Lower lobe of right lung (tissue), 2 donors: ENCODE measurements around the gene GNG2. TPM values are rescaled to one million over a fixed set of nuclear protein-coding genes. Genes with fewer than 3 reads are reported as not detected.
A peak's percentile ranks its signal among the peaks of the same experiment; 100 is the strongest.
"Not testable (repeated sequence)": the region's sequence is repeated elsewhere in the genome, so short reads cannot be mapped to it uniquely, and the experiment has no call there.

Experiments used
- ATAC-seq, 2 donors: fragments of 200-7000 bp; cut with Tn5 transposase; one replicate each; pipeline ENCODE4 v1.9.1; 2020 to 2022; ENCODE audit warnings: mild to moderate bottlenecking in 2 of 2, moderate library complexity in 2 of 2
- DNase-seq: peaks from one replicate; pipeline ENCODE4 v3.0.0-alpha.2; 2020
- H3K27ac ChIP-seq: fragments of 200-600 bp; one replicate; pipeline ENCODE4 v1.8.0; 2022
- H3K27me3 ChIP-seq: fragments of 200-600 bp; one replicate; pipeline ENCODE4 v1.8.0; 2022; ENCODE audit warnings: low read depth
- H3K36me3 ChIP-seq: fragments of 200-600 bp; one replicate; pipeline ENCODE4 v1.8.0; 2022; ENCODE audit warnings: mild to moderate bottlenecking
- H3K4me1 ChIP-seq: fragments of 200-600 bp; one replicate; pipeline ENCODE4 v1.8.0; 2022
- H3K4me3 ChIP-seq: fragments of 200-600 bp; one replicate; pipeline ENCODE4 v1.8.0; 2022; ENCODE audit warnings: mild to moderate bottlenecking
- H3K9me3 ChIP-seq: fragments of 200-600 bp; one replicate; pipeline ENCODE4 v1.8.0; 2022
- intact Hi-C: fragments of 100-400 bp; cut with DNase I; formaldehyde crosslinking; loops from one replicate; pipeline ENCODE4 v1.11.0; 2022
- total RNA-seq: library from RNA; stranded (reverse); fragmentation: NEBNext Ultra II Directional; extraction: Animal tissue kit (Norgen Biotek cat#: 25700); gene quantifications from one replicate; pipeline ENCODE4 v1.2.1, GENCODE V29; 2021
- TF ChIP-seq, protein P1 (sequence below): fragments of 200-600 bp; IDR thresholded peaks from one replicate; pipeline ENCODE4 v1.8.0; 2022; ENCODE audit warnings: antibody characterized with exemption, mild to moderate bottlenecking
- donor health status: DM: no; HTN: yes; CAD: no; lungs with severe emphysema.

The GNG2 gene
- total RNA-seq, 1 donor from 2014 or later, result 23.8 TPM

- Histone ChIP-seq H3K9me3 (peaks cover 6% of the 10 kb centered on the region), H3K4me1 (no peaks in the 10 kb centered on the region), H3K27me3 (no peaks in the 10 kb centered on the region), H3K27ac (no peak overlapping the region), H3K36me3 (no peaks in the 10 kb centered on the region), H3K4me3 (no peak overlapping the region)
- TF ChIP-seq, protein P1, sequence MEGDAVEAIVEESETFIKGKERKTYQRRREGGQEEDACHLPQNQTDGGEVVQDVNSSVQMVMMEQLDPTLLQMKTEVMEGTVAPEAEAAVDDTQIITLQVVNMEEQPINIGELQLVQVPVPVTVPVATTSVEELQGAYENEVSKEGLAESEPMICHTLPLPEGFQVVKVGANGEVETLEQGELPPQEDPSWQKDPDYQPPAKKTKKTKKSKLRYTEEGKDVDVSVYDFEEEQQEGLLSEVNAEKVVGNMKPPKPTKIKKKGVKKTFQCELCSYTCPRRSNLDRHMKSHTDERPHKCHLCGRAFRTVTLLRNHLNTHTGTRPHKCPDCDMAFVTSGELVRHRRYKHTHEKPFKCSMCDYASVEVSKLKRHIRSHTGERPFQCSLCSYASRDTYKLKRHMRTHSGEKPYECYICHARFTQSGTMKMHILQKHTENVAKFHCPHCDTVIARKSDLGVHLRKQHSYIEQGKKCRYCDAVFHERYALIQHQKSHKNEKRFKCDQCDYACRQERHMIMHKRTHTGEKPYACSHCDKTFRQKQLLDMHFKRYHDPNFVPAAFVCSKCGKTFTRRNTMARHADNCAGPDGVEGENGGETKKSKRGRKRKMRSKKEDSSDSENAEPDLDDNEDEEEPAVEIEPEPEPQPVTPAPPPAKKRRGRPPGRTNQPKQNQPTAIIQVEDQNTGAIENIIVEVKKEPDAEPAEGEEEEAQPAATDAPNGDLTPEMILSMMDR, result no peak
- intact Hi-C loops, result no loop called here
- no peak for DNase-seq
- no peak for ATAC-seq
Observed at GRCh38 chr14:51901475-51902024, 41.1 kb downstream of the GNG2 start.

- peak; percentile 37 to 50 for ATAC-seq
- DNase-seq, H3K9me3 ChIP-seq, H3K27me3 ChIP-seq, H3K4me1 ChIP-seq, intact Hi-C loops, H3K4me3 ChIP-seq, H3K27ac ChIP-seq, H3K36me3 ChIP-seq: not testable (repeated sequence)
Observed at GRCh38 chr14:51905656-51906121, 45.3 kb downstream of the GNG2 start.

DNA sequence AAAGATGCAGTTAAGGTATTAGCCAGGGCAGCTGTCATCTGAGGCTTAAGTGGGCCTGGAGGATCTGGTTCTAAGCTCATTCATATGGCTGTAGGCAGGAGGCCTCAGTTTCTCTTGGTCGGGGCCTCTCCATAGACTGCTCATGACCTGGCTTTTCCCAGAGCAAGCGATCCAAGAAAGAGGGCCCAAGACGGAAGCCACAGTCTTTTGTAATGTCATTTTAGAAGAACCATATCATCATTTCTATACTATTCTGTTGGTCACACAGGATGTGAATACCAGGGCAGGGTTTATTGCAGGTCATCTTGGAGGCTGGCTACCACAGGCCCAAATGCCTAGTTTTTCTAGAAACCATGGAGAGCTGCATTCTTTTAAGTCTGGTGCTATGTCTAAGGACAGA lies 47.7 kb downstream of the GNG2 start:
- Histone ChIP-seq H3K36me3 (no peaks in the 10 kb centered on the region), H3K4me3 (no peak overlapping the region), H3K9me3 (peaks cover 6% of the 10 kb centered on the region), H3K4me1 (no peaks in the 10 kb centered on the region), H3K27me3 (no peaks in the 10 kb centered on the region), H3K27ac (no peak overlapping the region)
- DNase-seq (no peak), ATAC-seq (no peak)
- TF ChIP-seq, protein P1, result no peak
- intact Hi-C loops, result no loop called here

DNA sequence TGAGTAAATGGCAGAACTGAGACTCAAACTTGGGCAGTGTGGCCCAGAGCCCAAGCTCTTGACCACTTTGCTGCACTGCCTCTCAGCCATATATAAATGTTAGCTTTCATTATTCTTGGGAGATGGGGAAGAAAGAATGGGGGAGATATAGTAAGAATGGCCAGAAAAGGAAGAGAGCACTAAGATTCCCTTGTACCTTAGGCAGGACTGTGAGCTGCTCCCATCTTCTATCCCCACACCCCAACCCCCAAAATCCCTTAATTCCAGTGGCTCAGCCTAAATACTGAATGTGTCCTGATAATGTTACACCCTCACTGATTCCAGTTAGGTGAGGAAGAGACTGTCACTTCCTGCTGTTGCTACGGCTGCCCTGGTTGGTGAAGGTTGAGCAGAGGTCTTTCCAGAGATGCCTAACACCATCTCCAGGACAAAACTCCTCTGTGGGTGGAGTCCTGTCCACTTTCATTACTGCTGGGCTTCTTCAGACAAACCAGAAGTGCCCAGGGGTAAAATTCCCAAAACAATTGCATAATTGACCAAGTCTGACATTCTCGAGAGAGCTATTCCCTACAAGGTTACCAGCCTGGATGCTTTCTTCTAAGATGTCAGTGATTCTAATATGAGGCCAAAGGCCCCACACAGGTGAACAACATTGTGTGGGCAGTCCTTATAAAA lies 51.8 kb downstream of the GNG2 start:
- TF ChIP-seq, protein P1, result no peak
- intact Hi-C loops, result no loop called here
- no peaks in the 10 kb centered on the region for H3K4me1 ChIP-seq
- H3K4me3 ChIP-seq, result no peak overlapping the region
- ATAC-seq (no peak), DNase-seq (no peak)
- no peaks in the 10 kb centered on the region for H3K27me3 ChIP-seq
- H3K9me3 ChIP-seq, result no peaks in the 10 kb centered on the region
- no peaks in the 10 kb centered on the region for H3K36me3 ChIP-seq
- H3K27ac ChIP-seq, result no peak overlapping the region

DNA sequence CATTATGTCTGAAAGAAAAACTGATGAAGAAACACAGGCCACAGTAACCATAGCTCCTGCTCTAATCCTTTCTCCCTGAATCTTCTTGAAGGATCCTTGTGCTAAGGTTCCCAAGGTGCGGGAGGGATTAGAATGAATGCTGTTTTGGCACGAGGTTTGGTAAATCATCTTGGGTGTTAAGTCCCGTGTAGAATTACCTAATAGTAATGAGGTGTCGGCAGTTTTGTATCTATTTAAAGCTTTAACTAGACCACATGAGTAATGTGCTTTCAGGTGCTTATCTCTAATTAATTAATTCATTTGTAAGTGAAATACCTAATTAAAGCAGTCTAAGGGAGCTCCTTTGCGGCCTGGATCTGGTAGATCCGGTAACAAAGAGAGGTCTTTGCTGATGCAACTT lies 53.9 kb downstream of the GNG2 start:
- intact Hi-C loops, result no loop called here
- Histone ChIP-seq H3K4me1 (no peaks in the 10 kb centered on the region), H3K9me3 (no peaks in the 10 kb centered on the region), H3K4me3 (no peak overlapping the region), H3K27me3 (no peaks in the 10 kb centered on the region), H3K27ac (no peak overlapping the region), H3K36me3 (no peaks in the 10 kb centered on the region)
- DNase-seq (no peak), ATAC-seq (no peak)
- TF ChIP-seq, protein P1, result no peak

DNA sequence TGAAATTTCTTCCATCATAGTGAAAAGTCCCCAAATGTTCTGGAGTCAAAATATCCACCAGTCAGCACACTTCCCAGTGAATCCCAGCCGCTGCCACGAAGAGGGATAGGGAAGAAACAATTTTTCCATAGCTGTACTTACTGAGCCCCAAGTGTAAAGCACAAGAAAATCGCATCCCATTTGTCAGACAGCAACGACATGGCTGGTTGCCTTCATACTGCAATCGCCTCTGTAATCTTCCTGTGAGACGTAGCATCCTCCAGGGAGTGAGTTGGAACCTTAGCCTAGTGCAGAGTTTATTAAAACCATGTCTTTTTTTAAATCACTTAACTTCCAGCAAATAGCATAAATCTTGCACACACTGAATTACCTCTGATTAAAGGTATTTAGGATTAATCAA lies 56.8 kb downstream of the GNG2 start:
- intact Hi-C loops, result no loop called here
- ATAC-seq, result no peak

More for the DNA sequence above, 56.8 kb downstream of the GNG2 start:
- no peak for DNase-seq
- Histone ChIP-seq H3K4me1 (no peaks in the 10 kb centered on the region), H3K4me3 (no peak overlapping the region), H3K36me3 (no peaks in the 10 kb centered on the region), H3K27ac (no peak overlapping the region), H3K9me3 (no peaks in the 10 kb centered on the region), H3K27me3 (no peaks in the 10 kb centered on the region)
- TF ChIP-seq, protein P1, result no peak
